HUDEP-2 (cell line): ENCODE data around the gene UQCR10.
A peak's percentile ranks its signal among the peaks of the same experiment; 100 is the strongest.
"Not testable (repeated sequence)": the region's sequence is repeated elsewhere in the genome, so short reads cannot be mapped to it uniquely, and the experiment has no call there.

ENCODE experiments used
- DNase-seq, 76 experiments: peaks; one replicate each; lab custom pipeline; 2025; ENCODE audit not compliant: unreplicated experiment in 76 of 76; lab: John Stamatoyannopoulos, UW

The UQCR10 gene

GRCh38 chr22:29735416-29735815 is 31.8 kb upstream of the UQCR10 start:
- no peak for DNase-seq

GRCh38 chr22:29737251-29738117 is 29.7 kb upstream of the UQCR10 start:
- no peak for DNase-seq

- no peak for DNase-seq
Observed at GRCh38 chr22:29738118-29738815, 28.9 kb upstream of the UQCR10 start.

GRCh38 chr22:29739346-29739875 is 27.8 kb upstream of the UQCR10 start:
- DNase-seq = no peak

GRCh38 chr22:29740216-29740615 is 27.0 kb upstream of the UQCR10 start:
- DNase-seq = no peak

- no peak for DNase-seq
Observed at GRCh38 chr22:29741926-29742325, 25.2 kb upstream of the UQCR10 start.

- DNase-seq = no peak
Observed at GRCh38 chr22:29742326-29742725, 24.8 kb upstream of the UQCR10 start.

- no peak for DNase-seq
Observed at GRCh38 chr22:29744902-29745301, 22.3 kb upstream of the UQCR10 start.

- peak in 7 of 76 experiments; percentile 10 to 32 (median 18) for DNase-seq
Observed at GRCh38 chr22:29747832-29748231, 19.3 kb upstream of the UQCR10 start.

- DNase-seq = no peak
Observed at GRCh38 chr22:29748248-29748893, 18.8 kb upstream of the UQCR10 start.

- DNase-seq = no peak
Observed at GRCh38 chr22:29750029-29750428, 17.1 kb upstream of the UQCR10 start.

GRCh38 chr22:29750559-29751538 is 16.3 kb upstream of the UQCR10 start:
- peak in 5 of 76 experiments; percentile 10 to 19 (median 14) for DNase-seq

- DNase-seq = no peak
Observed at GRCh38 chr22:29751669-29752068, 15.5 kb upstream of the UQCR10 start.

GRCh38 chr22:29753808-29754657 is 13.1 kb upstream of the UQCR10 start:
- DNase-seq = no peak

- DNase-seq = not testable (repeated sequence)
Observed at GRCh38 chr22:29754658-29755395, 12.3 kb upstream of the UQCR10 start.

- DNase-seq = no peak
Observed at GRCh38 chr22:29755889-29756288, 11.3 kb upstream of the UQCR10 start.

GRCh38 chr22:29756341-29756740 is 10.8 kb upstream of the UQCR10 start:
- DNase-seq = no peak

GRCh38 chr22:29757096-29757495 is 10.1 kb upstream of the UQCR10 start:
- no peak for DNase-seq
